WTC11 (cell line): Measurements from ENCODE around the gene FCN2. TPM values are rescaled to one million over a fixed set of nuclear protein-coding genes. Genes with fewer than 3 reads are reported as not detected.

Experiments
- ATAC-seq: fragments of 200-7000 bp; cut with Tn5 transposase; 2 replicates; pipeline ENCODE4 v1.10.0; 2021; ENCODE audit warnings: mild to moderate bottlenecking, moderate library complexity
- CTCF ChIA-PET: fragments of 300-600 bp; sonication (Branson Sonifier 250); formaldehyde crosslinking; loops from one replicate; lab custom pipeline; 2021; ENCODE audit warnings: antibody characterized with exemption; lab: Charles Lee
- POLR2A ChIA-PET: fragments of 350-600 bp; sonication (Branson Sonifier 250); formaldehyde crosslinking; loops from one replicate; lab custom pipeline; 2021; ENCODE audit warnings: antibody characterized with exemption; lab: Charles Lee
- DNase-seq: peaks from one replicate; pipeline ENCODE4 v3.0.0; 2021; ENCODE audit warnings: low spot score
- H3K27ac Mint-ChIP-seq: 2 replicates; pipeline ENCODE4 v1.8.0; 2021; ENCODE audit warnings: mixed read lengths
- H3K27me3 Mint-ChIP-seq: 2 replicates; pipeline ENCODE4 v1.8.0; 2021; ENCODE audit warnings: low read depth, mild to moderate bottlenecking, moderate library complexity, mixed read lengths
- H3K36me3 Mint-ChIP-seq: 2 replicates; pipeline ENCODE4 v1.8.0; 2021; ENCODE audit warnings: mixed read lengths
- H3K4me1 Mint-ChIP-seq: 2 replicates; pipeline ENCODE4 v1.8.0; 2022; ENCODE audit warnings: mixed read lengths
- H3K4me3 Mint-ChIP-seq: 2 replicates; pipeline ENCODE4 v1.8.0; 2021; ENCODE audit warnings: mild to moderate bottlenecking, moderate library complexity, mixed read lengths
- H3K9me3 Mint-ChIP-seq: 2 replicates; pipeline ENCODE4 v1.8.0; 2021; ENCODE audit warnings: mixed read lengths
- CREM ChIP-seq: sonication (generic); formaldehyde crosslinking; IDR thresholded peaks from 2 replicates; pipeline ENCODE4 v1.8.1; 2022; ENCODE audit warnings: mild to moderate bottlenecking, missing genetic modification reagents, moderate library complexity
- NFYB ChIP-seq: sonication (generic); formaldehyde crosslinking; conservative IDR thresholded peaks from 2 replicates; pipeline ENCODE4 v1.8.0; 2022; ENCODE audit warnings: low read depth, missing genetic modification reagents
- SMAD4 ChIP-seq: sonication (generic); formaldehyde crosslinking; IDR thresholded peaks from 2 replicates; pipeline ENCODE4 v1.8.0; 2022; ENCODE audit warnings: mild to moderate bottlenecking, missing genetic modification reagents
- SP1 ChIP-seq: sonication (generic); formaldehyde crosslinking; conservative IDR thresholded peaks from 2 replicates; pipeline ENCODE4 v1.8.1; 2022; ENCODE audit warnings: missing genetic modification reagents
- TEAD4 ChIP-seq: sonication (generic); formaldehyde crosslinking; IDR thresholded peaks from 2 replicates; pipeline ENCODE4 v1.8.0; 2022; ENCODE audit warnings: mild to moderate bottlenecking, missing genetic modification reagents
- TP53 ChIP-seq: sonication (generic); formaldehyde crosslinking; IDR thresholded peaks from 2 replicates; pipeline ENCODE4 v1.8.1; 2023; ENCODE audit warnings: mild to moderate bottlenecking, missing genetic modification reagents
- total RNA-seq: library from RNA; stranded (reverse); gene quantifications from 3 replicates; pipeline ENCODE4 v1.2.3, GENCODE V29; 2021
- TF ChIP-seq, protein P1 (sequence below): sonication (generic); formaldehyde crosslinking; IDR thresholded peaks from 2 replicates; pipeline ENCODE4 v1.8.0; 2022; ENCODE audit warnings: mild to moderate bottlenecking, missing genetic modification reagents
- TF ChIP-seq, protein P2 (sequence below): fragments of 250-450 bp; sonication (Bioruptor Pico); IDR thresholded peaks from 2 replicates; pipeline ENCODE4 v1.9.0; 2021; ENCODE audit warnings: moderate library complexity, mild to moderate bottlenecking, inconsistent platforms, borderline replicate concordance
- TF ChIP-seq, protein P3 (sequence below): sonication (generic); formaldehyde crosslinking; IDR thresholded peaks from 2 replicates; pipeline ENCODE4 v1.8.1; 2022; ENCODE audit warnings: mild to moderate bottlenecking, missing genetic modification reagents, moderate library complexity, borderline replicate concordance
- TF ChIP-seq, protein P4 (sequence below): sonication (generic); formaldehyde crosslinking; IDR thresholded peaks from 2 replicates; pipeline ENCODE4 v1.8.1; 2023; ENCODE audit warnings: mild to moderate bottlenecking, missing genetic modification reagents, moderate library complexity
- TF ChIP-seq, protein P5 (sequence below): fragments of 250-450 bp; sonication (Bioruptor Pico); IDR thresholded peaks from 2 replicates; pipeline ENCODE4 v1.9.0; 2021; ENCODE audit warnings: mild to moderate bottlenecking, borderline replicate concordance
- TF ChIP-seq, protein P6 (sequence below): sonication (generic); formaldehyde crosslinking; IDR thresholded peaks from 2 replicates; pipeline ENCODE4 v1.8.0; 2023; ENCODE audit warnings: mild to moderate bottlenecking, missing genetic modification reagents
- TF ChIP-seq, protein P7 (sequence below): sonication (generic); formaldehyde crosslinking; IDR thresholded peaks from 2 replicates; pipeline ENCODE4 v1.8.1; 2022; ENCODE audit warnings: low read depth, mild to moderate bottlenecking, moderate library complexity, missing genetic modification reagents, borderline replicate concordance
- TF ChIP-seq, protein P8 (sequence below): sonication (generic); formaldehyde crosslinking; IDR thresholded peaks from 2 replicates; pipeline ENCODE4 v1.8.1; 2022; ENCODE audit warnings: low read depth, missing genetic modification reagents, borderline replicate concordance
- TF ChIP-seq, protein P9 (sequence below): sonication (generic); formaldehyde crosslinking; IDR thresholded peaks from 2 replicates; pipeline ENCODE4 v1.8.1; 2023; ENCODE audit warnings: mild to moderate bottlenecking, moderate library complexity, missing genetic modification reagents

Gene FCN2
- total RNA-seq, 1 experiment from 2014 or later, result not detected

DNA sequence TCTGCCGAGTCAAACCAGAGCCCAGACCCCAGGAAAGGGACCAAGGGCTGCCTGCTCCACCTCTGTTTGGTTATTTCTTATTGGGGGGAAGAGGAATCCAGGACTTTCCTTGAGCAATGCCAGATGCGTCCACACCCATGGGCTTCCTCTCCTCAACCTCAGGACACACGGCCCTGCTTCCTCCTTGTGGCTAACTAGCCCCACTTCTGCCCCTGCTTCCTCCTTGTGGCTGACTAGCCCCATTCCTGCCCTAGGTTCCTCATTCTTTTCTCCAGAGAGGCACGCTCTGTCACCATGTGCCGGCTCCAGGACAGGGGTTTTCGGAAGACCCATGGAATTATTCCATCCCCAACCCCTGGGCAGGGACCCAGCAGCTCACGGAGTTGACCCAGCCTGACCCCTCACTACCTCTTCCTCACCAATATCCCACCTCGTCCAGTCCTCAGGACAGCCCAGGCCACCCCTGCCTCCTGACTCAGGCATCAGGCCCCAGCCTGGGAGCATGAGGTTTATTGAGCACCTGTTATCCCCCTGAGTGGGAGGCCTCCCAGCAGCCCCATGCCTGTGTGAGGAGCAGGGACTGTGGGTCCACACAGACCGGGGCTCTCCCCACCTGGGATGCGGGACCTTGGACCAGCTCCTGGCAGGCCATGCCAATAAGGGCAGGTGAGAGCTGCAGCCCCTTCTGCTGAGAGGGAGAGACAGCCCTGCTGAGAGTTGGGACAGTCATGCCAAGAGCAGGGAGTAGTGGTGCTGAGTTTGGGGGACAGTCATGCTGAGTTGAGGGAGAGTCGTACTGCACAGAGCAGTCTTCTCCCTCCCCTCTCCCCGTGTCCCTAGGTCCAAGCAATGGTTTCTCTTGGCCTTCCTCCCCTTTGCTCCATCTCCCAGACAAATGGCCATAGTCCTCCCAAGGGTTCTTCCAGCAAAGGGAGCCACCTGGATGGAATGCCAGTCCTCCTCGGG is 48.9 kb downstream of the FCN2 start:
- ATAC-seq, result no peak
- no peak for DNase-seq
- no peaks in the 10 kb centered on the region for H3K36me3 Mint-ChIP-seq
- H3K4me1 Mint-ChIP-seq, result no peaks in the 10 kb centered on the region
- peaks cover 3% of the 10 kb centered on the region; the same call in 1 of the 2 replicates for H3K9me3 Mint-ChIP-seq
- CTCF ChIA-PET, result no interaction called here
- TF ChIP-seq, protein P1, sequence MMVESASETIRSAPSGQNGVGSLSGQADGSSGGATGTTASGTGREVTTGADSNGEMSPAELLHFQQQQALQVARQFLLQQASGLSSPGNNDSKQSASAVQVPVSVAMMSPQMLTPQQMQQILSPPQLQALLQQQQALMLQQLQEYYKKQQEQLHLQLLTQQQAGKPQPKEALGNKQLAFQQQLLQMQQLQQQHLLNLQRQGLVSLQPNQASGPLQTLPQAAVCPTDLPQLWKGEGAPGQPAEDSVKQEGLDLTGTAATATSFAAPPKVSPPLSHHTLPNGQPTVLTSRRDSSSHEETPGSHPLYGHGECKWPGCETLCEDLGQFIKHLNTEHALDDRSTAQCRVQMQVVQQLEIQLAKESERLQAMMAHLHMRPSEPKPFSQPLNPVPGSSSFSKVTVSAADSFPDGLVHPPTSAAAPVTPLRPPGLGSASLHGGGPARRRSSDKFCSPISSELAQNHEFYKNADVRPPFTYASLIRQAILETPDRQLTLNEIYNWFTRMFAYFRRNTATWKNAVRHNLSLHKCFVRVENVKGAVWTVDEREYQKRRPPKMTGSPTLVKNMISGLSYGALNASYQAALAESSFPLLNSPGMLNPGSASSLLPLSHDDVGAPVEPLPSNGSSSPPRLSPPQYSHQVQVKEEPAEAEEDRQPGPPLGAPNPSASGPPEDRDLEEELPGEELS (CRISPR knock-in tag), result no peak
- TF ChIP-seq, protein P2, sequence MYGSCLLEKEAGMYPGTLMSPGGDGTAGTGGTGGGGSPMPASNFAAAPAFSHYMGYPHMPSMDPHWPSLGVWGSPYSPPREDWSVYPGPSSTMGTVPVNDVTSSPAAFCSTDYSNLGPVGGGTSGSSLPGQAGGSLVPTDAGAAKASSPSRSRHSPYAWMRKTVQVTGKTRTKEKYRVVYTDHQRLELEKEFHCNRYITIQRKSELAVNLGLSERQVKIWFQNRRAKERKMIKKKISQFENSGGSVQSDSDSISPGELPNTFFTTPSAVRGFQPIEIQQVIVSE (CRISPR knock-in tag), result no peak
- TF ChIP-seq, protein P3, sequence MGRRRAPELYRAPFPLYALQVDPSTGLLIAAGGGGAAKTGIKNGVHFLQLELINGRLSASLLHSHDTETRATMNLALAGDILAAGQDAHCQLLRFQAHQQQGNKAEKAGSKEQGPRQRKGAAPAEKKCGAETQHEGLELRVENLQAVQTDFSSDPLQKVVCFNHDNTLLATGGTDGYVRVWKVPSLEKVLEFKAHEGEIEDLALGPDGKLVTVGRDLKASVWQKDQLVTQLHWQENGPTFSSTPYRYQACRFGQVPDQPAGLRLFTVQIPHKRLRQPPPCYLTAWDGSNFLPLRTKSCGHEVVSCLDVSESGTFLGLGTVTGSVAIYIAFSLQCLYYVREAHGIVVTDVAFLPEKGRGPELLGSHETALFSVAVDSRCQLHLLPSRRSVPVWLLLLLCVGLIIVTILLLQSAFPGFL (CRISPR knock-in tag), result no peak
- TF ChIP-seq, protein P4, sequence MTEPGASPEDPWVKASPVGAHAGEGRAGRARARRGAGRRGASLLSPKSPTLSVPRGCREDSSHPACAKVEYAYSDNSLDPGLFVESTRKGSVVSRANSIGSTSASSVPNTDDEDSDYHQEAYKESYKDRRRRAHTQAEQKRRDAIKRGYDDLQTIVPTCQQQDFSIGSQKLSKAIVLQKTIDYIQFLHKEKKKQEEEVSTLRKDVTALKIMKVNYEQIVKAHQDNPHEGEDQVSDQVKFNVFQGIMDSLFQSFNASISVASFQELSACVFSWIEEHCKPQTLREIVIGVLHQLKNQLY (CRISPR knock-in tag), result no peak
- TF ChIP-seq, protein P5, sequence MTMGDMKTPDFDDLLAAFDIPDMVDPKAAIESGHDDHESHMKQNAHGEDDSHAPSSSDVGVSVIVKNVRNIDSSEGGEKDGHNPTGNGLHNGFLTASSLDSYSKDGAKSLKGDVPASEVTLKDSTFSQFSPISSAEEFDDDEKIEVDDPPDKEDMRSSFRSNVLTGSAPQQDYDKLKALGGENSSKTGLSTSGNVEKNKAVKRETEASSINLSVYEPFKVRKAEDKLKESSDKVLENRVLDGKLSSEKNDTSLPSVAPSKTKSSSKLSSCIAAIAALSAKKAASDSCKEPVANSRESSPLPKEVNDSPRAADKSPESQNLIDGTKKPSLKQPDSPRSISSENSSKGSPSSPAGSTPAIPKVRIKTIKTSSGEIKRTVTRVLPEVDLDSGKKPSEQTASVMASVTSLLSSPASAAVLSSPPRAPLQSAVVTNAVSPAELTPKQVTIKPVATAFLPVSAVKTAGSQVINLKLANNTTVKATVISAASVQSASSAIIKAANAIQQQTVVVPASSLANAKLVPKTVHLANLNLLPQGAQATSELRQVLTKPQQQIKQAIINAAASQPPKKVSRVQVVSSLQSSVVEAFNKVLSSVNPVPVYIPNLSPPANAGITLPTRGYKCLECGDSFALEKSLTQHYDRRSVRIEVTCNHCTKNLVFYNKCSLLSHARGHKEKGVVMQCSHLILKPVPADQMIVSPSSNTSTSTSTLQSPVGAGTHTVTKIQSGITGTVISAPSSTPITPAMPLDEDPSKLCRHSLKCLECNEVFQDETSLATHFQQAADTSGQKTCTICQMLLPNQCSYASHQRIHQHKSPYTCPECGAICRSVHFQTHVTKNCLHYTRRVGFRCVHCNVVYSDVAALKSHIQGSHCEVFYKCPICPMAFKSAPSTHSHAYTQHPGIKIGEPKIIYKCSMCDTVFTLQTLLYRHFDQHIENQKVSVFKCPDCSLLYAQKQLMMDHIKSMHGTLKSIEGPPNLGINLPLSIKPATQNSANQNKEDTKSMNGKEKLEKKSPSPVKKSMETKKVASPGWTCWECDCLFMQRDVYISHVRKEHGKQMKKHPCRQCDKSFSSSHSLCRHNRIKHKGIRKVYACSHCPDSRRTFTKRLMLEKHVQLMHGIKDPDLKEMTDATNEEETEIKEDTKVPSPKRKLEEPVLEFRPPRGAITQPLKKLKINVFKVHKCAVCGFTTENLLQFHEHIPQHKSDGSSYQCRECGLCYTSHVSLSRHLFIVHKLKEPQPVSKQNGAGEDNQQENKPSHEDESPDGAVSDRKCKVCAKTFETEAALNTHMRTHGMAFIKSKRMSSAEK (CRISPR knock-in tag), result no peak
- TF ChIP-seq, protein P6, sequence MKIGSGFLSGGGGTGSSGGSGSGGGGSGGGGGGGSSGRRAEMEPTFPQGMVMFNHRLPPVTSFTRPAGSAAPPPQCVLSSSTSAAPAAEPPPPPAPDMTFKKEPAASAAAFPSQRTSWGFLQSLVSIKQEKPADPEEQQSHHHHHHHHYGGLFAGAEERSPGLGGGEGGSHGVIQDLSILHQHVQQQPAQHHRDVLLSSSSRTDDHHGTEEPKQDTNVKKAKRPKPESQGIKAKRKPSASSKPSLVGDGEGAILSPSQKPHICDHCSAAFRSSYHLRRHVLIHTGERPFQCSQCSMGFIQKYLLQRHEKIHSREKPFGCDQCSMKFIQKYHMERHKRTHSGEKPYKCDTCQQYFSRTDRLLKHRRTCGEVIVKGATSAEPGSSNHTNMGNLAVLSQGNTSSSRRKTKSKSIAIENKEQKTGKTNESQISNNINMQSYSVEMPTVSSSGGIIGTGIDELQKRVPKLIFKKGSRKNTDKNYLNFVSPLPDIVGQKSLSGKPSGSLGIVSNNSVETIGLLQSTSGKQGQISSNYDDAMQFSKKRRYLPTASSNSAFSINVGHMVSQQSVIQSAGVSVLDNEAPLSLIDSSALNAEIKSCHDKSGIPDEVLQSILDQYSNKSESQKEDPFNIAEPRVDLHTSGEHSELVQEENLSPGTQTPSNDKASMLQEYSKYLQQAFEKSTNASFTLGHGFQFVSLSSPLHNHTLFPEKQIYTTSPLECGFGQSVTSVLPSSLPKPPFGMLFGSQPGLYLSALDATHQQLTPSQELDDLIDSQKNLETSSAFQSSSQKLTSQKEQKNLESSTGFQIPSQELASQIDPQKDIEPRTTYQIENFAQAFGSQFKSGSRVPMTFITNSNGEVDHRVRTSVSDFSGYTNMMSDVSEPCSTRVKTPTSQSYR (CRISPR knock-in tag), result no peak
- TF ChIP-seq SP1 (CRISPR knock-in tag), result no peak
- no peak for TF ChIP-seq NFYB (CRISPR knock-in tag)
- TF ChIP-seq, protein P7, sequence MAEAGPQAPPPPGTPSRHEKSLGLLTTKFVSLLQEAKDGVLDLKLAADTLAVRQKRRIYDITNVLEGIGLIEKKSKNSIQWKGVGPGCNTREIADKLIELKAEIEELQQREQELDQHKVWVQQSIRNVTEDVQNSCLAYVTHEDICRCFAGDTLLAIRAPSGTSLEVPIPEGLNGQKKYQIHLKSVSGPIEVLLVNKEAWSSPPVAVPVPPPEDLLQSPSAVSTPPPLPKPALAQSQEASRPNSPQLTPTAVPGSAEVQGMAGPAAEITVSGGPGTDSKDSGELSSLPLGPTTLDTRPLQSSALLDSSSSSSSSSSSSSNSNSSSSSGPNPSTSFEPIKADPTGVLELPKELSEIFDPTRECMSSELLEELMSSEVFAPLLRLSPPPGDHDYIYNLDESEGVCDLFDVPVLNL (CRISPR knock-in tag), result no peak
- no peak for TF ChIP-seq SMAD4 (CRISPR knock-in tag)
- TF ChIP-seq, protein P8, sequence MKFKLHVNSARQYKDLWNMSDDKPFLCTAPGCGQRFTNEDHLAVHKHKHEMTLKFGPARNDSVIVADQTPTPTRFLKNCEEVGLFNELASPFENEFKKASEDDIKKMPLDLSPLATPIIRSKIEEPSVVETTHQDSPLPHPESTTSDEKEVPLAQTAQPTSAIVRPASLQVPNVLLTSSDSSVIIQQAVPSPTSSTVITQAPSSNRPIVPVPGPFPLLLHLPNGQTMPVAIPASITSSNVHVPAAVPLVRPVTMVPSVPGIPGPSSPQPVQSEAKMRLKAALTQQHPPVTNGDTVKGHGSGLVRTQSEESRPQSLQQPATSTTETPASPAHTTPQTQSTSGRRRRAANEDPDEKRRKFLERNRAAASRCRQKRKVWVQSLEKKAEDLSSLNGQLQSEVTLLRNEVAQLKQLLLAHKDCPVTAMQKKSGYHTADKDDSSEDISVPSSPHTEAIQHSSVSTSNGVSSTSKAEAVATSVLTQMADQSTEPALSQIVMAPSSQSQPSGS (CRISPR knock-in tag), result no peak
- TF ChIP-seq TP53 (CRISPR knock-in tag), result no peak
- no peak for TF ChIP-seq TEAD4 (CRISPR knock-in tag)
- no peak for TF ChIP-seq CREM (CRISPR knock-in tag)
- TF ChIP-seq, protein P9, sequence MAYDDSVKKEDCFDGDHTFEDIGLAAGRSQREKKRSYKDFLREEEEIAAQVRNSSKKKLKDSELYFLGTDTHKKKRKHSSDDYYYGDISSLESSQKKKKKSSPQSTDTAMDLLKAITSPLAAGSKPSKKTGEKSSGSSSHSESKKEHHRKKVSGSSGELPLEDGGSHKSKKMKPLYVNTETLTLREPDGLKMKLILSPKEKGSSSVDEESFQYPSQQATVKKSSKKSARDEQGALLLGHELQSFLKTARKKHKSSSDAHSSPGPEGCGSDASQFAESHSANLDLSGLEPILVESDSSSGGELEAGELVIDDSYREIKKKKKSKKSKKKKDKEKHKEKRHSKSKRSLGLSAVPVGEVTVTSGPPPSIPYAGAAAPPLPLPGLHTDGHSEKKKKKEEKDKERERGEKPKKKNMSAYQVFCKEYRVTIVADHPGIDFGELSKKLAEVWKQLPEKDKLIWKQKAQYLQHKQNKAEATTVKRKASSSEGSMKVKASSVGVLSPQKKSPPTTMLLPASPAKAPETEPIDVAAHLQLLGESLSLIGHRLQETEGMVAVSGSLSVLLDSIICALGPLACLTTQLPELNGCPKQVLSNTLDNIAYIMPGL (CRISPR knock-in tag), result no peak
- H3K4me3 Mint-ChIP-seq, result no peak overlapping the region
- no peaks in the 10 kb centered on the region for H3K27me3 Mint-ChIP-seq
- POLR2A ChIA-PET, result no interaction called here
- H3K27ac Mint-ChIP-seq, result no peak overlapping the region
